Measurements from ENCODE around the gene SELENOP.

Gene SELENOP

GRCh38 chr5:42770003-42770402 is 41.7 kb downstream of the SELENOP start (continued):
- TF ChIP-seq CREB5 (CRISPR knock-in tag; IDR thresholded peaks at IDR 0.05; ENCODE audit: low read depth) (no peak), PATZ1 (CRISPR knock-in tag; IDR thresholded peaks at IDR 0.05; ENCODE audit: borderline replicate concordance) (no peak), GLIS3 (CRISPR knock-in tag; IDR thresholded peaks at IDR 0.05) (no peak)

DNA sequence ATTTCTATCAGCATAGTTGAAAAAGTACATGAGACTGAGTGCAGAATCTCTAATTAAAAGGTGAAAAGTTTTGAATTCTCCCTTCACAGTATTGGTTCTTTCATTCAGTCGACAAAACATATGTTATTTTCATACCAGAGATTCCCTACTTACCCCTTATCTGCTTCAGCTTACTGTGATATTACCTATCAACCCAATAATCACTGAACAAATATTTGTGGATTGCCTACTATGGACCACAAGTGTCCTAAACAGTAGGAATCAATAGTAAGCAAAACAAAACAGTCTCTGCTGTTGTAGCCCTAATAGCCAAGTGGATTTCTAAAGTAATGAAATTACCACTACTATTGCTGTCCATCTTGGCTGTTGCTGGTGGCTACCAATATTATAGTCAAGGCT is 43.6 kb downstream of the SELENOP start:
- TF ChIP-seq CREB5 (CRISPR knock-in tag; IDR thresholded peaks at IDR 0.05; ENCODE audit: low read depth): no peak
- no peak for TF ChIP-seq RARB (CRISPR knock-in tag; IDR thresholded peaks at IDR 0.05)
- TF ChIP-seq ZNF565 (CRISPR knock-in tag; conservative IDR thresholded peaks at IDR 0.05; ENCODE audit: low read depth): no peak

DNA sequence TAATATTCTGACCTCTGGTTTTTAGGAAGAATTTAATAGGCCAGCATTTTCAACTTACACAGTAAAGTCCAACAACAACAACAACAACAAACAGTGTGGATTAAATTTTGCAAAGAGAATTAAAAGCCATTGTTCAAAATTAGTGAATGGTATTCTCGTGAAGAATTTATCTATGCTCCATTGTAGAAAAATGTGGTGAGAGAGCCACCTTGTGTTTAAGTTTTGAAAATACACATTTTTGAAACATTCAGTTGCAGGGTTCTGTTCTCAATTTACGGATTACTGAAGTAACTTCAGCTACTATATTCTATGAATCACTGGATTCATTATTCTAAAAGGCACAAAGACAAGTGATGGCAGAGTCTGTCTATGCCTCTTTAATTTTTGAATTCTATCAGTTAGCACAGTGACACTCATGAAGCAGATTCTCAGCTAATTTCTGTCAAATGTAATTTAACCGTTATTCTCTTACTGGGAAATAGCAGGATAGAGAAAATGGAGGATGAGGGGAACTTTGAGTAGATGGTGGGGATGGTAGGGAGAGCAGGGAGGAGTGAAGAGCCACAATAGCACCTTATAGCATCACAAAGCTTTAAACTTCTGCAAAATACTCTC is 44.1 kb downstream of the SELENOP start:
- no peak for TF ChIP-seq ZNF565 (CRISPR knock-in tag; conservative IDR thresholded peaks at IDR 0.05; ENCODE audit: low read depth)
- TF ChIP-seq ZC3H10 (CRISPR knock-in tag; IDR thresholded peaks at IDR 0.05): no peak
- TF ChIP-seq CREB5 (CRISPR knock-in tag; IDR thresholded peaks at IDR 0.05; ENCODE audit: low read depth): no peak
- TF ChIP-seq SNAI2 (CRISPR knock-in tag; IDR thresholded peaks at IDR 0.05): no peak
- no peak for TF ChIP-seq TSHZ2 (CRISPR knock-in tag; IDR thresholded peaks at IDR 0.05)
- TF ChIP-seq BACH2 (CRISPR knock-in tag; IDR thresholded peaks at IDR 0.05; ENCODE audit: borderline replicate concordance): no peak
- peak; percentile 73 for ATAC-seq

More for the DNA sequence above, 43.6 kb downstream of the SELENOP start:
- ATAC-seq: no peak

GRCh38 chr5:42761791-42762190 is 49.9 kb downstream of the SELENOP start:
- ATAC-seq: no peak
- TF ChIP-seq ZNF565 (CRISPR knock-in tag; conservative IDR thresholded peaks at IDR 0.05; ENCODE audit: low read depth) (no peak), RARB (CRISPR knock-in tag; IDR thresholded peaks at IDR 0.05) (no peak), ZNF70 (CRISPR knock-in tag; IDR thresholded peaks at IDR 0.05) (no peak), SNAI2 (CRISPR knock-in tag; IDR thresholded peaks at IDR 0.05) (no peak), PATZ1 (CRISPR knock-in tag; IDR thresholded peaks at IDR 0.05; ENCODE audit: borderline replicate concordance) (no peak), ZFP30 (CRISPR knock-in tag; IDR thresholded peaks at IDR 0.05) (no peak), CSDC2 (CRISPR knock-in tag; IDR thresholded peaks at IDR 0.05) (no peak), PPARA (CRISPR knock-in tag; IDR thresholded peaks at IDR 0.05; ENCODE audit: borderline replicate concordance) (no peak), ZNF8 (CRISPR knock-in tag; IDR thresholded peaks at IDR 0.05) (no peak), ZFP3 (CRISPR knock-in tag; IDR thresholded peaks at IDR 0.05) (no peak)
- TF ChIP-seq, protein P1, sequence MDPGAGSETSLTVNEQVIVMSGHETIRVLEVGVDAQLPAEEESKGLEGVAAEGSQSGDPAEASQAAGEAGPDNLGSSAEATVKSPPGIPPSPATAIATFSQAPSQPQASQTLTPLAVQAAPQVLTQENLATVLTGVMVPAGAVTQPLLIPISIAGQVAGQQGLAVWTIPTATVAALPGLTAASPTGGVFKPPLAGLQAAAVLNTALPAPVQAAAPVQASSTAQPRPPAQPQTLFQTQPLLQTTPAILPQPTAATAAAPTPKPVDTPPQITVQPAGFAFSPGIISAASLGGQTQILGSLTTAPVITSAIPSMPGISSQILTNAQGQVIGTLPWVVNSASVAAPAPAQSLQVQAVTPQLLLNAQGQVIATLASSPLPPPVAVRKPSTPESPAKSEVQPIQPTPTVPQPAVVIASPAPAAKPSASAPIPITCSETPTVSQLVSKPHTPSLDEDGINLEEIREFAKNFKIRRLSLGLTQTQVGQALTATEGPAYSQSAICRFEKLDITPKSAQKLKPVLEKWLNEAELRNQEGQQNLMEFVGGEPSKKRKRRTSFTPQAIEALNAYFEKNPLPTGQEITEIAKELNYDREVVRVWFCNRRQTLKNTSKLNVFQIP (CRISPR knock-in tag; IDR thresholded peaks at IDR 0.05; ENCODE audit: borderline replicate concordance, low read depth): no peak
